Tibial nerve (tissue), 4 donors: ENCODE data around the gene DAB1.

Experiments used
- CTCF ChIP-seq, 5 experiments: fragments of 200-600 bp in 3 of 5; fragments of 450-650 bp in 2 of 5; sonication (generic) in 3 of 5; IDR thresholded peaks; one replicate each; pipeline ENCODE4 v1.5.1; 2016 to 2019; ENCODE audit warnings: antibody characterized with exemption in 5 of 5, mild to moderate bottlenecking in 3 of 5, moderate library complexity in 2 of 5
- EP300 ChIP-seq, 2 donors: sonication (generic); formaldehyde crosslinking; IDR thresholded peaks; one replicate each; pipeline ENCODE4 v1.6.1; 2017; ENCODE audit warnings: antibody characterized with exemption in 2 of 2, mild to moderate bottlenecking in 1 of 2

DNA sequence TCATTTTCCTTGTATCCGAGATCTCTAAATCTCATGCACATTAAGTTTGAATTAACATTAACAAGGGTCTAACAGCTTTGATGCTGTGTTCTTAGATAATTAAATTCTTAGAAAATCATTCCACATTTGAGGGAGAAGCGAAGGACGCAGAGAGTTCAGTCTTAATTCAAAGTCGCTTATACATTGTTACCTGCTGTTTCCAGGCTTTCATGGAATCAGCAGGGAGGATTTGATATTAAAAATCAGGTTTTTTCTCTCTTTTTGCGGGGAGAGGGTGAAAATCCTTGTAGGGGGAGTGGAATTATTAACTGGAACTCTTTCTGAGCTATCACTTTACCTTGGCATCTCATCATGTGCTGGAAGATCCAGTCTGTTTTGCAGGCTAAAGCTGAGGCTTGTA lies 27.7 kb upstream of the DAB1 start:
- TF ChIP-seq CTCF (IDR thresholded peaks at IDR 0.05) (no peak), EP300 (IDR thresholded peaks at IDR 0.05) (no peak)
